ENCODE results near the gene GPC5.

DNA sequence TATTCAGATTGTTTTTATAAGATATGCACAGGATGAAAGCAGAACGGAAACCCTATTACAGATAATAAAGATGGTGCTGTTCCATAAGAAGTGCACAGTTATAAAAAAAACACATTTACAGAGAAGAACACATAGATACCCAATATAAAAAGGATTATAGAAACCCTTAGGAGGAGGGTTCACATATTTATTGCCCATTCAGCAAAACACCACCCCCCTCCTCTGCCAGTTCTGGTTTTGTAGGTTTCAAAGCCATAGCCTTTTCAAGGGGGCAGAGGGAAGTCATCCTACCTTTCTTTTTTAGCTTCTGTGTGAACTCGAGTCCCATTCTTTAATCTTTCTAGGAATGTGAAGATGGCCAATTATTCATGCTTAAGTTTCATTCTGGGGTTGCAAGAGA is 511.2 kb downstream of the GPC5 start:
- no peak for TF ChIP-seq CTCF (IDR thresholded peaks at IDR 0.05)
- TF ChIP-seq EZH2phosphoT487 (IDR thresholded peaks at IDR 0.05): no peak
- no peak for TF ChIP-seq EZH2 (IDR thresholded peaks at IDR 0.05)
